ENCODE measurements around the gene FOXJ3.
A peak's percentile ranks its signal among the peaks of the same experiment; 100 is the strongest.

FOXJ3 gene

DNA sequence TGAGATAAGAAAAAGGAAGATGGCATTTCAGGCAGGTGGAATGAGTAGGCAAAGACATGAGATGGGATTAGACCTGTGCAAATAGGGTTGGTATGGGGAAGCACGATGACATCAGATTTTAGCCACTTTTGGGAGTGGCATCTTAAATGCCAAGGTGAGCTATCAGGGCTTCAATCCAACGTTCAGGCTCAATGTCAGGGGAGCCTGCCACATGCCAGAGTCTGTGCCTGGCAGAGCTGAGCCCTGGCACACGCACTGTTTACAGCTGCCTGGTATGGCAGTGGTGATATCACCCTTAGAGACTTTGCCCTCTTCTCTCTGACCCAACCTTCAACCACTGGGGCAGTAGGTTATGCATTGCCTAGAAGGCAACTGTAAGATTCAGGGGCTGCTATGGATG, 182.9 kb downstream of the FOXJ3 start:
- TF ChIP-seq, protein P1, sequence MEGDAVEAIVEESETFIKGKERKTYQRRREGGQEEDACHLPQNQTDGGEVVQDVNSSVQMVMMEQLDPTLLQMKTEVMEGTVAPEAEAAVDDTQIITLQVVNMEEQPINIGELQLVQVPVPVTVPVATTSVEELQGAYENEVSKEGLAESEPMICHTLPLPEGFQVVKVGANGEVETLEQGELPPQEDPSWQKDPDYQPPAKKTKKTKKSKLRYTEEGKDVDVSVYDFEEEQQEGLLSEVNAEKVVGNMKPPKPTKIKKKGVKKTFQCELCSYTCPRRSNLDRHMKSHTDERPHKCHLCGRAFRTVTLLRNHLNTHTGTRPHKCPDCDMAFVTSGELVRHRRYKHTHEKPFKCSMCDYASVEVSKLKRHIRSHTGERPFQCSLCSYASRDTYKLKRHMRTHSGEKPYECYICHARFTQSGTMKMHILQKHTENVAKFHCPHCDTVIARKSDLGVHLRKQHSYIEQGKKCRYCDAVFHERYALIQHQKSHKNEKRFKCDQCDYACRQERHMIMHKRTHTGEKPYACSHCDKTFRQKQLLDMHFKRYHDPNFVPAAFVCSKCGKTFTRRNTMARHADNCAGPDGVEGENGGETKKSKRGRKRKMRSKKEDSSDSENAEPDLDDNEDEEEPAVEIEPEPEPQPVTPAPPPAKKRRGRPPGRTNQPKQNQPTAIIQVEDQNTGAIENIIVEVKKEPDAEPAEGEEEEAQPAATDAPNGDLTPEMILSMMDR (IDR thresholded peaks at IDR 0.05; ENCODE audit: low read depth, low read length), result no peak
- no peak overlapping the region for H3K4me3 ChIP-seq (ENCODE audit: low read depth, low read length)
- in situ Hi-C loops (cut with HindIII; ENCODE audit: low sequenced_read_pairs), result no loop called here
- DNase-seq (ENCODE audit: low read depth, low spot score), result no peak

DNA sequence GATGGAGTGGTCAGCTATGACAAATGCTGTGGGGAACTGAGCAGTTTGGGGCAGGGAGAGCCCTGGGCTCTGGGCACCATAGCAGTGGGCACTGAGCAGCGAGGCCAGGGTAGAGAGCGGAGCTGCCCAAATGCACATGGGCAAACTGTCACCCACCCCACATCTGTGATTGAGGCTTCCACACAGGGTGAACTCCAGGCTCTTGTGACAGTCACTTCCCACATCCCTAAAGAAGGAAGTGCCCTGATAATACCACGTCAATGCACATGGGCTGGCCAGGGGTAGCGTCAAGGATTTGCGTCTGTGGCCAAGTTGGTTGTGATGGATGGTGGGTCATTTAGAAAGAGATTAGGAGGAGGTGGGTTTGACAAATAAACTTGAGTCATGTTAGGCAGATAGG, 184.4 kb downstream of the FOXJ3 start:
- H3K4me3 ChIP-seq (ENCODE audit: low read depth, low read length), result no peak overlapping the region
- in situ Hi-C loops (cut with HindIII; ENCODE audit: low sequenced_read_pairs), result no loop called here
- TF ChIP-seq, protein P1 (IDR thresholded peaks at IDR 0.05; ENCODE audit: low read depth, low read length), result no peak
- DNase-seq (ENCODE audit: low read depth, low spot score), result no peak

DNA sequence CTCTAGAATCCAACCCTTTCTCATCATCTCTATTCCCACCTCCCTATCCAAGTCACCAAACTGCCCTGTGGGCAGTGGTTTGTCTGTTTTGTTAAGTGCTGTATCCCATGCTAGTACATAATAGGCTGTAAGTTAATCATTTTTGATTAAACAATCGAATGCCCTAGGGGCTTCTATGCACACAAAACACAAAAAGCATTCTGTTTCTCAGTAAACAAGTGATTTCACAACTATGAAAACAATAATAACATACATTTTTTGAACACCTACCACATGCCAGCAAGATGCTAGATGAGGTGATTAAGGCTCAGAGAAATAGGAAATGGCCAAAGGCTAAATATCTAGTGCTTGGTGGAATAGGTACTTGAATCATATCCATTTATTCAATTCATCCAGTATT, 186.9 kb downstream of the FOXJ3 start:
- TF ChIP-seq, protein P1 (IDR thresholded peaks at IDR 0.05; ENCODE audit: low read depth, low read length), result no peak
- in situ Hi-C loops (cut with HindIII; ENCODE audit: low sequenced_read_pairs), result no loop called here
- H3K4me3 ChIP-seq (ENCODE audit: low read depth, low read length), result no peak overlapping the region
- no peak for DNase-seq (ENCODE audit: low read depth, low spot score)

DNA sequence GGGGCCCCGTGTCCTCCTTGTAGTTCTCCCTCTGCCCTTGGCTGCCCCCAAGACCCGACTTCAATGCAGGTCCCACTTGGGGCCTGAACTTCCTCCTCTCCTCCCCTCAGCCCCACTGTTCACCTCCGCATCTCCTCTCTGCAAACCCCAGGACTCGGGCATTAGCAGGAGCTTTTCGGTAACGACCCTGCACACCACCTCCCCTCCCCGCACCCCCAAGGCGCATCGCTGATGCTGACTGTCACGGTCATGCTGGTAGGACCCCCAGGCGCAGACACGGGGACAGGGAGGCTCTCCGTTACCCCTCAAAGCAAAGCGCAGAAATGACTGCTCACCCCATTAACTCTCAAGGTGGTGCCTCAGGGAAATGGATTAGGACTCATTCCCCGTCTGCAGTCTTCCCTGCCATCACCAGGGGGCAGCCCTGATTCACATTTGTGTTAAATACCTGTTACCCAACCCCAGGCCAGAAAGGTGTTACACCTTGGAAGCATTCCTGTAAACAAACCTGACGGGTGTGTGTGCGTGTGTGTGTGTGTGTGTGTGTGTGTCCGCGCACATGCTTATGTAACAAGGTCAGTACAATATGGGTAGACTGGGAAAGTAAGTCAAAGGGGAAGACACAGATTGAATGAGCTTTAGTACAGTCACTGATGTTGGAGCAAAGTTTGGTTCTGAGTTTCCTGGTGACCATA, 188.3 kb downstream of the FOXJ3 start:
- in situ Hi-C loops (cut with HindIII; ENCODE audit: low sequenced_read_pairs), result no loop called here
- no peak overlapping the region for H3K4me3 ChIP-seq (ENCODE audit: low read depth, low read length)
- peak; percentile 43 for DNase-seq (ENCODE audit: low read depth, low spot score)
- TF ChIP-seq, protein P1 (IDR thresholded peaks at IDR 0.05; ENCODE audit: low read depth, low read length), result peak; percentile 93

DNA sequence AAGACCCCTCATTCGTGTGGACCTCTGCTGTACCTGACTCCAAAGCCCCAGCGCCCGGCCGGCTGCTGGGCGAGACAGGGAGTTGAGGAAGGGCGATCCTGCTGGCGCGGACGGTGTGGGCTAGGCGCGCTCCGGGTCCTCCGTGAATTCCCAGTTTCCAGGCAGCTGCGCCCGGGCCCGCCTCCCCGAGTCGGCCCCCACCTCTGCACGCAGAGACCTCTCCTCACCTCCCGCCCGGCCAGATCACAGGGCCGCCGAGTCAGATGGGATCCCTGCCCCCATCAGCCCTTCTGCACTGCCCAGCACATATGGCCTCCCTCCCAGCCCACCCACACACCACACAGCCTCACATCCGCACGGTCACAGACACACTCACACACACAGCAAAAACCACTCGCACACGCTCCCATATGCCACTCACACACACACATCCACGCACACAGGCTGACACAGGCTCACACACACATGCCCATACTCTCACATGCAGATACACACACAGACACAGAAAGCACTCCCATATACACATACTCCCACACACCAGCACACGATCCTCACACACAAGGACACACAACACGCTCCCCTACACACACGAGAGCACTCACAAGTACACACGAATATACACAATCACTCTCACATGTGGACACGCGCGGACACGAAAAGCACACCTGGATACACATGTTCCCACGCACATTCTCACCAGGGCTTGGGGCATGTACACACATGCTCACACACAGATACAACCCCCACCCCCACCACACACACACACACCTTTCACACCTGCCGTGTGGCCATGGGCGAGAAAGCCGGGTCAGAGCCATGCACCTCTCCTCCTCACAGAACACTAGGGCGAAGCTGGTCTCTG, 189.0 kb downstream of the FOXJ3 start:
- no peak overlapping the region for H3K4me3 ChIP-seq (ENCODE audit: low read depth, low read length)
- TF ChIP-seq, protein P1 (IDR thresholded peaks at IDR 0.05; ENCODE audit: low read depth, low read length), result no peak
- no peak for DNase-seq (ENCODE audit: low read depth, low spot score)
- in situ Hi-C loops (cut with HindIII; ENCODE audit: low sequenced_read_pairs), result no loop called here

DNA sequence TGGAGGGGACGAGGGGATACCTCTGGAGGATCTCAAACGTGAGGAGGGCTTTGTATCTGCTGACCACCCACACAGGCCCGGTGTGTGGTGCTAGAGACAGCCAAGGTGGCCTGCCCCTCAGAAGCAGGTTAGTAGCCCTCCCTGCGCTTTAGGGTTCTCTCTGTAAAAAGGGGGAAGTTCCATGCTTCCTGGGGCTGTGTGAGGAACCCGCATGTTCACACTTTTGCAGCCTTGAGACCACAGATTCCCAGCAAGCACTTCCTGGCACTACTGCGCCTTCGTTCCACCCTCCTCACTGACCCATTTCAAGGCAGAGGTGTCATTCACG, 189.7 kb downstream of the FOXJ3 start:
- TF ChIP-seq, protein P1 (IDR thresholded peaks at IDR 0.05; ENCODE audit: low read depth, low read length), result no peak
- DNase-seq (ENCODE audit: low read depth, low spot score), result no peak
- H3K4me3 ChIP-seq (ENCODE audit: low read depth, low read length), result no peak overlapping the region
- in situ Hi-C loops (cut with HindIII; ENCODE audit: low sequenced_read_pairs), result no loop called here

Data from astrocyte of the spinal cord (primary cell).